ENCODE measurements around the gene PCK2. TPM values are rescaled to one million over a fixed set of nuclear protein-coding genes. Genes with fewer than 3 reads are reported as not detected.

Gene PCK2
- total and polyA plus RNA-seq, 2 of the 13 experiments (the other 11 are each of a cell fraction or from before 2014, with no cell fraction given), result 129 to 272 TPM

DNA sequence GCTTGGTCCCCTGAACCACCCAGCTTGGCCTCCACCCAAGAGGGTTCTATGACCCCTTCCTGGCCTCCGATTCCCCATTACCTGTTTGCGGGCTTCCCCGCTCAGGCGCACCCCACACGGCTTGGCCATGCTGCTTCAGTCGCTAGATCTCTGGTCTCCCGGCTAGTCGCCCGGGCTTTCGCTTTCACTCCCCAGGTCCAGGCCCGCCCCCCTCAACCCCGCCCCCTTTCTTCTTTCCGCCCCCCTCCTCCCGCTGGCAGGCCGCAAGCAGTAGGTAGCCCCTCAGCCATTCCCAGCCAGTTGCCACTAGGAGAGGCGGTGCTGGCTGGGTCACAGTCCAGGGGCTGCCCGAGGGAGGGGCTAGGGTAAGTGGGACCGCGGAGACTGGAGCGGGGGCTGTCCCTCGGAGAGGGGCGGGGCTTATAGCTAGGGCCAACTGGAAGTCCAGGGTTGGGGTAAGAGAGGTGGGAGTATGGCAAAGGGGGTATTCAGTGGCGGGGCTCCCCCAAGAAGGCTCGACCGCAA is 52.4 kb downstream of the PCK2 start, which contains the start of gene PSME2 (continued):
- TF ChIP-seq ZGPAT (CRISPR knock-in tag; IDR thresholded peaks at IDR 0.05) (peak; percentile 89; the same call in 1 of the 2 replicates), GFI1 (CRISPR knock-in tag; IDR thresholded peaks at IDR 0.05; ENCODE audit: borderline replicate concordance) (no peak), ZNF33B (CRISPR knock-in tag; IDR thresholded peaks at IDR 0.05) (no peak), ZNF556 (CRISPR knock-in tag; IDR thresholded peaks at IDR 0.05; ENCODE audit: borderline replicate concordance) (peak; percentile 88), KAT7 (CRISPR knock-in tag; IDR thresholded peaks at IDR 0.05; ENCODE audit: borderline replicate concordance) (no peak), ZNF326 (CRISPR knock-in tag; IDR thresholded peaks at IDR 0.05; ENCODE audit: borderline replicate concordance) (0 out of 2 replicates have a peak, but pooled peaks have one; percentile 55), EZH2 (conservative IDR thresholded peaks at IDR 0.05; ENCODE audit: low read depth, low read length) (no peak), RFX5 (IDR thresholded peaks at IDR 0.05; ENCODE audit: low read depth, low read length) (no peak), ZNF251 (CRISPR knock-in tag; IDR thresholded peaks at IDR 0.05) (no peak), PTBP1 (IDR thresholded peaks at IDR 0.05; ENCODE audit: low read depth, low read length, poor library complexity, severe bottlenecking) (peak; percentile 90), SNAPC5 (CRISPR knock-in tag; IDR thresholded peaks at IDR 0.05; ENCODE audit: borderline replicate concordance) (peak; percentile 76; the same call in 1 of the 2 replicates), SNAPC4 (CRISPR knock-in tag; IDR thresholded peaks at IDR 0.05) (peak; percentile 96)
